HS-5 (cell line): ENCODE results near the gene ZNF850.
A peak's percentile ranks its signal among the peaks of the same experiment; 100 is the strongest.

Source experiments
- DNase-seq: peaks from one replicate; pipeline ENCODE4 v3.0.0-alpha.2; 2012; ENCODE audit warnings: low read depth

The ZNF850 gene

GRCh38 chr19:36688058-36688457, 84.5 kb downstream of the ZNF850 start:
- DNase-seq: no peak

DNA sequence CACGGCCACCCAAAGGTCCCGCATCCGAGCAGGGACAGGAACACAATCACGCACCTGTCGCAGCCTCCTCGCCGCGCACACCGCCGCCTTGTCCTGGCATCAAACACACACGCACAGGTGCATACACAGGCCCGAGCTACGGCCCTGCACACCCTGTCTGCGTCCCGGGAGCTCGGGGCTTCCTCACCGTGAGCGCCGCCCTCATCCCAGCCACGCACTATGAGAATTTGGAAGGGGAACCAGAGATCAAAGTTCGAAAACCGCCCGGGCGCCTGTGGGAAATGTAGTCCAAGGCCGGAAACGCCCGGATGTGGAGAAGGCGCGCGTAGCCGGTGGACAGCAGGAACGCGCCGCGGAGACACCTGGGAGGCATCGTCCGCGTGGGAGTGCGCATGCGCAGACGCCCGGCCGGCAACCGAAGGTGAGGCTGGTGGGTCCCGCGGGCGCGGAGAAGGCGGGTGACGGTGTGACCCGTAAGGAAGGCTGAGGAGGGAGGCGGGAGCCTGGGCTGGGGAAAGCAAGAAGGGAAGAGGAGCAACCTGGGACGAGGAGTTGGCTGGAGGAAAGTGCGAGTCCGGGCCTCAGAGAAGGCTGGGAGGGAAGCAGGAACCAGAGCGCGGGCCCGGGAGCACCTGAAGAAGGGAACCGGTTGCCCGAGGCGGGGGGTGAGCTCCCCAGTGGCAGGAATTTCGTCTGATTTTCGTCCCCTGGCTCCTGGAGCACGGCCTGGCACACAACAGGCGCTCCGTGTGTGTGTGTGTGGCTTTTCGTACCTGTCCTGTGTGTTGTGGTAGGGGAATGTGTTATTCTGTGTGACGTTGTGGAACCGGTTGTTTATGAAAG, 85.2 kb downstream of the ZNF850 start, which contains the start of gene ZNF567:
Gene ZNF567, plus strand, starts transcription at position 399 of the 843 bp plus-strand sequence. CDS start 7,256 bp downstream, outside the sequence.
- DNase-seq: peak; percentile 67

DNA sequence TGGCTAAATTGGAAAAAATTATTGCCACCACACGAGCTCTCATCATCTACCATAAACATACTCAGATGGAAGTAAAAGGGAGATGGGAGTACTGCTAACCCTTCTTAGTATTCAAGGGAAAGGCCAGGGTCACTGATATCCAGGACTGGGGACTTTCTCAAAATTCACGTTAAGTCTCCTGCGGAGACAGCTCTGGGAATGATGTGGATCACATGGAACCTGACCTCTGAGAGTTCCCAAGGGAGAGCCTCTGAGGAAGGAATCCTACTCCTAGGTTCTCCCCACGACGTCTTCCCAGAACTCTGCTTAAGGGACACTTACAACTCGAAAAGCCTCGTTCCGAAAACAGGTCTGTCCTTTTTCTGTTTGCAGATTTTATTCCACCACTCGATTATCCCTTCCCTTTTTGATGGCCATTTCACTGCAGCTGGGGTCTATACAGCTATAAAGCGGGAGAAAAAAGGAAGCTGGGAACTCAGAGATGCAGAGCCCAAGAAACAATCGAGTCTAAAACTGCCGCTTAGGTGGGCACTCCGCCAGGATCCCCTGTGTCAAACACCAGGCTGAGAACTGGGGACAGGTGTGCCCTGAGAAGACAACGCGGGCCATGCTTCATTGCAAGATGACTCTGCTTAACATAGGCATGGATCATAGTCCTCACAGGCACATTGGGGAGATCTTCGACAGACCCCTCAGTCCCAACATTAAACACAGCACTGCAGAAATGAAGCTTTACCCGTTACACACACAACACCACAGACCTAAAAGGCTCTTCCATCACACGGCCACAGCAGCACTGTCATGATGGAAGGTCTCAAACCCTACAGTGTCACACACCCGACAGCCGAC, 86.0 kb downstream of the ZNF850 start:
- no peak for DNase-seq

- DNase-seq: no peak
Measured at GRCh38 chr19:36685835-36686234, 86.8 kb downstream of the ZNF850 start.

DNA sequence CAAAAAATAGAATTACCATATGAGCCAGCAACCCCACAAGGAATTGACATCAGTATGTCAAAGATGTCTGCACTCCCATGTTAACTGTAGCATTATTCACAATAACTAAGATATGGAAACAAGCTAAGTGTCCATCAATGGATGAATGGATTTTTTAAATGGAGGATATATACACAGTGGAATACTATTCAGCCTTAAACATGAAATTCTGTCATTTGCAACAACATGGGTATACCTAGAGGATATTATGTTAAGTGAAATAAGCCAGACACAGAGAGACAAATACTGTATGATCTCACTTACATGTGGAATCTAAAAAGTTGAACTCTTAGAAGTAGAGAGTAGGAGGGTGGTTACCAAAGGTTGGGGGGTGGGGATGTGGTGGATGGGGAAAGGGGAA, 93.2 kb downstream of the ZNF850 start:
- DNase-seq: no peak

DNA sequence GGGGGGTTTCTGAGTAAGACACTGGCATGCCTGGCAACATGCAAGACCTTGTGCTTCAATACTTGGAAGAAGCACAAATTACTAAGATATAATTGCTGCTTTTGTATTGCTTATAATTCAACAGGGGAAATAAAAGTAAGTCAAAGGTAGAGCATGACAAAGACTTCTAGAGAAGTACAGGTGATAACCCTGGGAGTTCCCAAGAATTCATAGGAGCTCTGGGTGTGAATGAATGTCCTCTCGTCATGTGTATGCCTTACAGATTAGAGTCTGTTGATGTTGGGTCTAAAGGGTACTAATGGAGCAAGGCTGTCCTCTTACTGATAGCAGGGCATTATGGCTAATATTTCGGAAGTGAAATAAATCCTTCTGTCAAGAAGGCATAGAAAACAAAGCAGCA, 98.4 kb downstream of the ZNF850 start:
- no peak for DNase-seq

GRCh38 chr19:36672368-36672767, 100.2 kb downstream of the ZNF850 start:
- no peak for DNase-seq

DNA sequence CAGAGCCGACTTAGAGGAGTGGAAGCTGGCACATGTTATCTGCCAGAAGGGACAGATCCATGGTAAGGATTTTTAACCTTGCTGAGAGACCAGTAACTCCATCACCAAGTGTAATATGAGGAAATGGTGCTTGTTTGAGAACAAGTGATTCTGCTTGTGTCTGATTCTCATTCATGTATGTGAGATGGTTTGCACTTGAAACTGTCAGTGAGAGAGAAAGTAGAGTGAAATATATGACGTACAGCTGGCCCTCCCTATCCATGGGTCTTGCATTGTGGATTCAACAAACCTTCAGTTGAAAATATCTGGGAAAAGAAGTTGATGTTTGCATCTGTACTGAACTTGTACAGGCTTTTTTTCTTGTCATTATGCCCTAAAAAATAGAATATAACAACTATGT, 104.0 kb downstream of the ZNF850 start:
- no peak for DNase-seq

DNA sequence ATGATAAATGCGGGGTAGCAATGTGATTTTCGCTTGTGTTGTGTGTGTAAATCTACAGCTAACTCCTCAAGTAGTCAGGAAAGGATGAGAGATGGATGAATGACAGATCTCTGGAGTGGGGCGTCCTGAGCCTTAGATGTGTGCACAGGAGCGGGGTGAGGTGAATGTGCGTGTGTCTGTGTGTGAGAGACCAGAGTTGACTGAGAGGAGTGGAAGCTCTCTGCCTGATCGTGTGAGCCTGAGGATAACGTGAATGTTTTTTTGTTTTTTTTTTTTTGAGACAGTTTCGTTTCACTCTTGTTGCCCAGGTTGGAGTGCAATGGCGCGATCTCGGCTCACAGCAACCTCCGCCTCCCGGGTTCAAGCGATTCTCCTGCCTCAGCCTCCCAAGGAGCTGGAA, 106.8 kb downstream of the ZNF850 start:
- DNase-seq: no peak
